MM.1S (cell line): ENCODE results near the gene EEPD1.

Experiments
- CTCF ChIP-seq: fragments of 300-600 bp; sonication (generic); IDR thresholded peaks from 2 replicates; pipeline ENCODE4 v1.5.1; 2016; ENCODE audit warnings: antibody characterized with exemption, low read length, mixed read lengths
- EZH2phosphoT487 ChIP-seq: fragments of 300-600 bp; sonication (generic); IDR thresholded peaks from 2 replicates; pipeline ENCODE4 v1.6.1; 2018; ENCODE audit warnings: antibody characterized with exemption, low read length

DNA sequence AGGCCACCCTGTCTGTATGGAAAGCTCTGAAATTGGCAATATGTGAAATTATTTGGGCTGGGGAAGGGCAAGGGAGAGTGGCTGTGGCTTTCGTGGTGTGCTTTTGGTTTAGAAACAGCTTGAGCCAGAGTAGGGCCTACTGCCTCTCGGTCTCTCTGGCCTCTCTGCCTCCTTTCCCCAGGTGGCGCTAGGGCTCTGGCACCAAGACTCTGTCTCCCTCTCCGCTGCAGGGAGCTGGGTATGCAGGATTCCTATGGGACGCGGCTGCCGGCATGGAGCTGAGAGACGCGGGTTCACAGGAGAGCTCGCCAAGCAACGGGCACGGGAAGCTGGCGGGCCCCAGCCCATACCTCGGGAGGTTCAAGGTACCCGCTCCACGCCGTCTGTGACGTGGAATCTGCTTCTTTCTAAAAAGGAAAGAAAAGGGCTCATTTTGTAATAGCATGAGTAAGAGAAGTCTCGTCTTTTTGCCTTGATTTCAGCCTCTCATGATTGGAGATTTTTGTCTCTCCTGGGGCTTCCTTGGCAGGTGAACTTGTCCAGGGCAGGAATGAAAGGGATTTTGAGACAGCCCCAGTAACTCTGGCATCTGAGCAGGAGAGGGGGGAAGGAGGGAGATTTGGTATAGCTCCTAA, 131.5 kb downstream of the EEPD1 start:
- TF ChIP-seq CTCF (no peak), EZH2phosphoT487 (no peak)
